IMR-90 (cell line): ENCODE data around the gene STXBP4.

Experiments
- RCOR1 ChIP-seq: IDR thresholded peaks from 2 replicates; pipeline ENCODE4 v1.6.1; 2012; ENCODE audit warnings: mild to moderate bottlenecking, low read length, improper control_type of control experiment; ENCODE audit not compliant: insufficient replicate concordance
- SMC3 ChIP-seq: fragments of 150-350 bp; IDR thresholded peaks from 2 replicates; pipeline ENCODE4 v1.6.1; 2016; ENCODE audit warnings: low read depth, mild to moderate bottlenecking, antibody characterized with exemption, low read length, moderate library complexity
- TF ChIP-seq, protein P1 (sequence below): fragments of 150-350 bp; IDR thresholded peaks from 2 replicates; pipeline ENCODE4 v1.6.1; 2017; ENCODE audit warnings: mild to moderate bottlenecking, antibody characterized with exemption, low read length, low read depth

GRCh38 chr17:55114283-55114682 is 145.7 kb downstream of the STXBP4 start:
- TF ChIP-seq, protein P1, sequence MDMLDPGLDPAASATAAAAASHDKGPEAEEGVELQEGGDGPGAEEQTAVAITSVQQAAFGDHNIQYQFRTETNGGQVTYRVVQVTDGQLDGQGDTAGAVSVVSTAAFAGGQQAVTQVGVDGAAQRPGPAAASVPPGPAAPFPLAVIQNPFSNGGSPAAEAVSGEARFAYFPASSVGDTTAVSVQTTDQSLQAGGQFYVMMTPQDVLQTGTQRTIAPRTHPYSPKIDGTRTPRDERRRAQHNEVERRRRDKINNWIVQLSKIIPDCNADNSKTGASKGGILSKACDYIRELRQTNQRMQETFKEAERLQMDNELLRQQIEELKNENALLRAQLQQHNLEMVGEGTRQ: no peak
- TF ChIP-seq RCOR1 (no peak), SMC3 (no peak)
